Hepatocyte (in vitro differentiated cells): ENCODE measurements around the gene SET. TPM values are rescaled to one million over a fixed set of nuclear protein-coding genes. Genes with fewer than 3 reads are reported as not detected.

Experiments used
- polyA plus RNA-seq: library from polyadenylated mRNA; unstranded; fragments of >200 nt; fragmentation: Nextera tagmentation; extraction: Ambion mirVana; gene quantifications from 2 replicates; pipeline ENCODE4 v1.2.1, GENCODE V29; 2016
- small RNA-seq: library from RNA; depleted of rRNA; stranded (forward); fragments of <200 nt; gene quantifications from one replicate; pipeline ENCODE3, GENCODE V24; 2014
- total RNA-seq: library from RNA; depleted of rRNA; stranded (reverse); fragments of >200 nt; gene quantifications from 2 replicates; pipeline ENCODE4 v1.2.3, GENCODE V29; 2014

SET gene
- total and polyA plus RNA-seq, 2 experiments from 2014 or later = 217 to 416 TPM

Small RNAs within 50 kb of the gene (small RNA-seq; reads per million reads assigned to genes)
- not detected for gene RF00017
- not detected for gene RN7SL560P

Other genes with a start within 250 kb of the SET start
- 18.5 and 20.5 TPM in 2 replicates for gene ODF2, start 233.2 kb upstream of the SET start, total RNA-seq
- 18.4 and 25.4 TPM in 2 replicates for gene ODF2, start 233.2 kb upstream of the SET start, polyA plus RNA-seq
- gene GLE1, start 184.5 kb upstream of the SET start, total RNA-seq = 19.5 and 22.6 TPM in 2 replicates
- 13.3 and 15.1 TPM in 2 replicates for gene GLE1, start 184.5 kb upstream of the SET start, polyA plus RNA-seq
- 182 and 184 TPM in 2 replicates for gene SPTAN1, start 136.6 kb upstream of the SET start, total RNA-seq
- 123 and 144 TPM in 2 replicates for gene SPTAN1, start 136.6 kb upstream of the SET start, polyA plus RNA-seq
- 32.4 and 39.9 TPM in 2 replicates for gene DYNC2I2, start 32.4 kb upstream of the SET start, total RNA-seq
- gene DYNC2I2, start 32.4 kb upstream of the SET start, polyA plus RNA-seq = 78.7 and 91.8 TPM in 2 replicates
- 4.0 and 4.5 TPM in 2 replicates for gene PKN3, start 13.3 kb downstream of the SET start, total RNA-seq
- gene PKN3, start 13.3 kb downstream of the SET start, polyA plus RNA-seq = 3.7 and 9.4 TPM in 2 replicates
- gene ZDHHC12, start 34.9 kb downstream of the SET start, total RNA-seq = 26.2 and 33.5 TPM in 2 replicates
- 76.3 and 84.9 TPM in 2 replicates for gene ZDHHC12, start 34.9 kb downstream of the SET start, polyA plus RNA-seq
- 26.0 and 38.9 TPM in 2 replicates for gene ZER1, start 82.7 kb downstream of the SET start, total RNA-seq
- gene ZER1, start 82.7 kb downstream of the SET start, polyA plus RNA-seq = 24.4 and 25.1 TPM in 2 replicates
- gene TBC1D13, start 98.0 kb downstream of the SET start, total RNA-seq = 21.4 and 39.3 TPM in 2 replicates
- 20.4 and 25.2 TPM in 2 replicates for gene TBC1D13, start 98.0 kb downstream of the SET start, polyA plus RNA-seq
- 18.9 and 22.5 TPM in 2 replicates for gene ENDOG, start 129.3 kb downstream of the SET start, total RNA-seq
- 32.6 and 37.4 TPM in 2 replicates for gene ENDOG, start 129.3 kb downstream of the SET start, polyA plus RNA-seq
- 21.9 and 27.3 TPM in 2 replicates for gene SPOUT1, start 140.6 kb downstream of the SET start, total RNA-seq
- 38.5 and 59.6 TPM in 2 replicates for gene SPOUT1, start 140.6 kb downstream of the SET start, polyA plus RNA-seq
- gene KYAT1, start 192.7 kb downstream of the SET start, total RNA-seq = 5.1 and 7.9 TPM in 2 replicates
- gene KYAT1, start 192.7 kb downstream of the SET start, polyA plus RNA-seq = 8.4 and 8.7 TPM in 2 replicates
- 28.8 and 30.7 TPM in 2 replicates for gene LRRC8A, start 192.9 kb downstream of the SET start, total RNA-seq
- gene LRRC8A, start 192.9 kb downstream of the SET start, polyA plus RNA-seq = 46.8 and 55.6 TPM in 2 replicates
- gene PHYHD1, start 231.8 kb downstream of the SET start, total RNA-seq = 12.6 and 20.3 TPM in 2 replicates
- gene PHYHD1, start 231.8 kb downstream of the SET start, polyA plus RNA-seq = 25.7 and 32.3 TPM in 2 replicates